GM12878 (cell line): ENCODE results near the gene URI1. TPM values are rescaled to one million over a fixed set of nuclear protein-coding genes. Genes with fewer than 3 reads are reported as not detected.

Experiments used
- CREM ChIP-seq: IDR thresholded peaks from 2 replicates; pipeline ENCODE4 v1.6.1; 2014; ENCODE audit warnings: antibody characterized with exemption, low read depth
- EED ChIP-seq: sonication (generic); IDR thresholded peaks from 2 replicates; pipeline ENCODE4 v1.6.1; 2016; ENCODE audit warnings: antibody characterized with exemption, low read depth
- EP300 ChIP-seq, 2 experiments: fragments of 150-350 bp in 1 of 2; IDR thresholded peaks; 2 replicates each; pipeline ENCODE4 v1.6.1; 2011 to 2012; ENCODE audit warnings: low read depth in 2 of 2, low read length in 2 of 2, borderline replicate concordance in 1 of 2, improper control_type of control experiment in 1 of 2, inconsistent platforms in 1 of 2; ENCODE audit not compliant: control insufficient read depth in 1 of 2
- JUNB ChIP-seq: IDR thresholded peaks from 2 replicates; pipeline ENCODE4 v1.6.1; 2016; ENCODE audit warnings: antibody characterized with exemption, mild to moderate bottlenecking
- SMC3 ChIP-seq: IDR thresholded peaks from 2 replicates; pipeline ENCODE4 v1.6.1; 2011; ENCODE audit warnings: low read length, improper control_type of control experiment, borderline replicate concordance
- SREBF1 ChIP-seq: IDR thresholded peaks from 2 replicates; pipeline ENCODE4 v1.6.1; 2012; ENCODE audit warnings: mild to moderate bottlenecking, low read length
- ZNF24 ChIP-seq: fragments of 450-650 bp; IDR thresholded peaks from 2 replicates; pipeline ENCODE4 v1.6.1; 2017; ENCODE audit warnings: antibody characterized with exemption, mild to moderate bottlenecking
- ZNF274 ChIP-seq: IDR thresholded peaks from one replicate; pipeline ENCODE4 v1.8.0; 2011; ENCODE audit not compliant: insufficient read length, insufficient read depth
- polyA plus RNA-seq, 11 experiments: library from polyadenylated mRNA; depleted of rRNA in 4 of 11; unstranded in 6 of 11; stranded (reverse) in 5 of 11; fragments of >200 nt; fragmentation: Nextera tagmentation in 4 of 11; fragmentation: Illumina TruSeq in 1 of 11; extraction: Ambion mirVana in 4 of 11; extraction: Trizol in 1 of 11; gene quantifications; 1 replicate in 1 of 11; 2 replicates in 10 of 11; pipeline versions ENCODE4 v1.2.1 to v1.2.3, GENCODE V29; 2011 to 2016; ENCODE audit warnings: inconsistent platforms in 2 of 11, missing spikeins in 2 of 11, low read depth in 1 of 11
- total RNA-seq, 4 experiments: library from RNA; depleted of rRNA in 3 of 4; stranded (reverse); fragments of >200 nt in 3 of 4; fragmentation: Illumina TruSeq in 1 of 4; extraction: Trizol in 1 of 4; gene quantifications; 2 replicates each; pipeline versions ENCODE4 v1.2.1 to v1.2.3, GENCODE V29; 2013 to 2021
- TF ChIP-seq, protein P1 (sequence below): IDR thresholded peaks from 2 replicates; pipeline ENCODE4 v1.6.1; 2012; ENCODE audit warnings: improper control_type of control experiment, low read depth, low read length; ENCODE audit not compliant: insufficient replicate concordance

URI1 gene
- total and polyA plus RNA-seq, 10 of the 15 experiments (the other 5 are each of a cell fraction or from before 2014, with no cell fraction given) = 15.2 to 94.2 (median 47.9) TPM

DNA sequence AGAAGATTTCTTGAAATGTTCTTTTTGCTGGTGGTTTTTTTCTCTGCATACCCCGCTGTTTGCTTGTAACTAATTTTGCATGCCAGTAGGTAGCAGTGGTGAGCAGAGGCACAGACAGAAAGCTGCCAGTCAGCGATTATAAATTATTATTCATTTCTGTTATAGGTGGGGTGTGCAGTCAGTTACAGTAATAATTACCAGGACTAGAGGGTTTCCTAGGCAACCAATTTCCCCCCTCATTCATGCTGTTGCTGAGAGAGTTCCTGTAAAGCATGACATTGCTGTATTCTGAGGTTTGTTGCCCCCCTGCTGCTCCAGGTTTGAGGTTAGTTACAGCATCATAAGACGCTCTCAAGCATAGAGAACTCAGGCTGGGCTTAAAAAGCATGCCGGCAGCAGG, 104.5 kb downstream of the URI1 start (continued):
- TF ChIP-seq, protein P1, sequence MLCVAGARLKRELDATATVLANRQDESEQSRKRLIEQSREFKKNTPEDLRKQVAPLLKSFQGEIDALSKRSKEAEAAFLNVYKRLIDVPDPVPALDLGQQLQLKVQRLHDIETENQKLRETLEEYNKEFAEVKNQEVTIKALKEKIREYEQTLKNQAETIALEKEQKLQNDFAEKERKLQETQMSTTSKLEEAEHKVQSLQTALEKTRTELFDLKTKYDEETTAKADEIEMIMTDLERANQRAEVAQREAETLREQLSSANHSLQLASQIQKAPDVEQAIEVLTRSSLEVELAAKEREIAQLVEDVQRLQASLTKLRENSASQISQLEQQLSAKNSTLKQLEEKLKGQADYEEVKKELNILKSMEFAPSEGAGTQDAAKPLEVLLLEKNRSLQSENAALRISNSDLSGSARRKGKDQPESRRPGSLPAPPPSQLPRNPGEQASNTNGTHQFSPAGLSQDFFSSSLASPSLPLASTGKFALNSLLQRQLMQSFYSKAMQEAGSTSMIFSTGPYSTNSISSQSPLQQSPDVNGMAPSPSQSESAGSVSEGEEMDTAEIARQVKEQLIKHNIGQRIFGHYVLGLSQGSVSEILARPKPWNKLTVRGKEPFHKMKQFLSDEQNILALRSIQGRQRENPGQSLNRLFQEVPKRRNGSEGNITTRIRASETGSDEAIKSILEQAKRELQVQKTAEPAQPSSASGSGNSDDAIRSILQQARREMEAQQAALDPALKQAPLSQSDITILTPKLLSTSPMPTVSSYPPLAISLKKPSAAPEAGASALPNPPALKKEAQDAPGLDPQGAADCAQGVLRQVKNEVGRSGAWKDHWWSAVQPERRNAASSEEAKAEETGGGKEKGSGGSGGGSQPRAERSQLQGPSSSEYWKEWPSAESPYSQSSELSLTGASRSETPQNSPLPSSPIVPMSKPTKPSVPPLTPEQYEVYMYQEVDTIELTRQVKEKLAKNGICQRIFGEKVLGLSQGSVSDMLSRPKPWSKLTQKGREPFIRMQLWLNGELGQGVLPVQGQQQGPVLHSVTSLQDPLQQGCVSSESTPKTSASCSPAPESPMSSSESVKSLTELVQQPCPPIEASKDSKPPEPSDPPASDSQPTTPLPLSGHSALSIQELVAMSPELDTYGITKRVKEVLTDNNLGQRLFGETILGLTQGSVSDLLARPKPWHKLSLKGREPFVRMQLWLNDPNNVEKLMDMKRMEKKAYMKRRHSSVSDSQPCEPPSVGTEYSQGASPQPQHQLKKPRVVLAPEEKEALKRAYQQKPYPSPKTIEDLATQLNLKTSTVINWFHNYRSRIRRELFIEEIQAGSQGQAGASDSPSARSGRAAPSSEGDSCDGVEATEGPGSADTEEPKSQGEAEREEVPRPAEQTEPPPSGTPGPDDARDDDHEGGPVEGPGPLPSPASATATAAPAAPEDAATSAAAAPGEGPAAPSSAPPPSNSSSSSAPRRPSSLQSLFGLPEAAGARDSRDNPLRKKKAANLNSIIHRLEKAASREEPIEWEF = no peak
- TF ChIP-seq CREM (peak; percentile 47), ZNF274 (no peak), SMC3 (peak; percentile 41; the same call in 1 of the 2 replicates), EED (no peak; the same call in 1 of the 2 replicates), JUNB (peak; percentile 41; the same call in 1 of the 2 replicates), EP300 (IDR thresholded peaks at IDR 0.05; ENCODE audit: borderline replicate concordance in 1 of 2, control insufficient read depth in 1 of 2, low read depth in 2 of 2, low read length in 2 of 2) (no peak), SREBF1 (no peak), ZNF24 (no peak)
